ENCODE measurements around the gene P4HB. TPM values are rescaled to one million over a fixed set of nuclear protein-coding genes. Genes with fewer than 3 reads are reported as not detected.

P4HB gene
- total and polyA plus RNA-seq, 10 of the 15 experiments (the other 5 are each of a cell fraction or from before 2014, with no cell fraction given): 4.7 to 549 (median 361) TPM

- WGBS (ENCODE audit: insufficient coverage, insufficient replicate concordance, low lambda C conversion rate, missing lambda C conversion rate): 82% methylated on average over 39 of the region's 40 CpGs
- no peak overlapping the region for H3K4me2 ChIP-seq (ENCODE audit: control insufficient read depth, insufficient read depth)
- H3K4me1 ChIP-seq (ENCODE audit: control insufficient read depth, insufficient read depth, low read length): no peaks in the 10 kb centered on the region
- no peak overlapping the region for H2AFZ ChIP-seq (ENCODE audit: control insufficient read depth, low read depth, low read length)
- no TSS peak for BruUV-seq (replicated peaks)
- TF ChIP-seq CHD4 (IDR thresholded peaks at IDR 0.05): no peak
- no peak for TF ChIP-seq DPF2 (IDR thresholded peaks at IDR 0.05)
- TF ChIP-seq PRDM15 (CRISPR knock-in tag; IDR thresholded peaks at IDR 0.05): no peak
- TF ChIP-seq KLF5 (IDR thresholded peaks at IDR 0.05; ENCODE audit: partially characterized antibody): no peak
- TF ChIP-seq TARDBP (IDR thresholded peaks at IDR 0.05; ENCODE audit: borderline replicate concordance): no peak
- no peak for TF ChIP-seq BACH1 (IDR thresholded peaks at IDR 0.05; ENCODE audit: borderline replicate concordance)
- no peak for TF ChIP-seq CREM (IDR thresholded peaks at IDR 0.05; ENCODE audit: low read depth)
- no peak for TF ChIP-seq HDAC2 (IDR thresholded peaks at IDR 0.05)
- TF ChIP-seq REST (IDR thresholded peaks at IDR 0.05; ENCODE audit: low read depth, low read length): no peak
- TF ChIP-seq ESRRA (IDR thresholded peaks at IDR 0.05; ENCODE audit: low read length): no peak
- TF ChIP-seq POLR2AphosphoS2 (IDR thresholded peaks at IDR 0.05; ENCODE audit: low read depth, low read length): no peak
- no peak for TF ChIP-seq ZNF24 (IDR thresholded peaks at IDR 0.05)
- TF ChIP-seq MYC (IDR thresholded peaks at IDR 0.05; ENCODE audit: insufficient read depth, insufficient read length, insufficient replicate concordance, low read length, severe bottlenecking): no peak
- no peak for TF ChIP-seq TCF7 (IDR thresholded peaks at IDR 0.05; ENCODE audit: borderline replicate concordance)
- no peak for TF ChIP-seq SIN3A (IDR thresholded peaks at IDR 0.05; ENCODE audit: low read depth, low read length)
- TF ChIP-seq MYB (IDR thresholded peaks at IDR 0.05; ENCODE audit: borderline replicate concordance, low read depth, low read length): no peak
- no peak for TF ChIP-seq HDGF (IDR thresholded peaks at IDR 0.05)
- TF ChIP-seq RAD51 (IDR thresholded peaks at IDR 0.05): no peak
- no peak for TF ChIP-seq NRF1 (conservative IDR thresholded peaks at IDR 0.05; ENCODE audit: low read depth, low read length)
- TF ChIP-seq CBFB (IDR thresholded peaks at IDR 0.05; ENCODE audit: low read depth): no peak
- no peaks in the 10 kb centered on the region for H3K9me3 ChIP-seq (replicated peaks; ENCODE audit: control insufficient read depth, insufficient read depth, low read length)
- no peak overlapping the region for H3K4me3 ChIP-seq
- no peak overlapping the region for H3K9ac ChIP-seq (ENCODE audit: control insufficient read depth, insufficient read depth, low read length)
- H3K27me3 ChIP-seq (replicated peaks in 1 of 2; ENCODE audit: control insufficient read depth in 2 of 2, insufficient read depth in 2 of 2, low read length in 1 of 2): no peaks in the 10 kb centered on the region
- H4K20me1 ChIP-seq (ENCODE audit: control insufficient read depth, insufficient read depth): no peaks in the 10 kb centered on the region
- ChIA-PET SMC1A (ENCODE audit: uncharacterized antibody, unreplicated experiment) (no interaction called here), RAD21 (ENCODE audit: unreplicated experiment) (no interaction called here), CTCF (no interaction called here), POLR2A (no interaction called here)
- intact Hi-C loops (cut with micrococcal nuclease; ENCODE audit: unreplicated experiment) (no loop called here), in situ Hi-C loops (cut with MboI) (no loop called here)
- peaks cover 22 to 26% of the 10 kb centered on the region in 2 experiments; a peak in 3 of 4 replicates for H3K36me3 ChIP-seq (ENCODE audit: control insufficient read depth in 2 of 2, insufficient read depth in 2 of 2, low read length in 1 of 2)
- no peak for ATAC-seq
- no peak overlapping the region for H3K27ac ChIP-seq (ENCODE audit: control insufficient read depth, insufficient read depth)
- no peak for DNase-seq (ENCODE audit: low read depth, low spot score)
- no peak for FAIRE-seq
- H3K79me2 ChIP-seq (ENCODE audit: control insufficient read depth, insufficient read depth, low read length): no peaks in the 10 kb centered on the region
Observed at GRCh38 chr17:81840826-81841778, 19.2 kb downstream of the P4HB start.
